Skeletal muscle tissue (tissue), 4 donors: Measurements from ENCODE around the gene DPP7. TPM values are rescaled to one million over a fixed set of nuclear protein-coding genes. Genes with fewer than 3 reads are reported as not detected.

ENCODE experiments used
- H3K27ac ChIP-seq: one replicate; pipeline ENCODE4 v1.7.0; 2013; ENCODE audit warnings: mild to moderate bottlenecking, low read depth, low read length, inconsistent platforms
- H3K27me3 ChIP-seq, 3 donors: one replicate each; pipeline ENCODE4 v1.7.0; 2013; ENCODE audit warnings: low read length in 3 of 3; ENCODE audit not compliant: control insufficient read depth in 3 of 3, insufficient read depth in 3 of 3
- H3K36me3 ChIP-seq, 3 donors: one replicate each; pipeline ENCODE4 v1.7.0; 2013; ENCODE audit warnings: low read length in 3 of 3; ENCODE audit not compliant: control insufficient read depth in 3 of 3, insufficient read depth in 3 of 3
- H3K4me1 ChIP-seq, 3 donors: one replicate each; pipeline ENCODE4 v1.7.0; 2013; ENCODE audit warnings: low read length in 3 of 3, mild to moderate bottlenecking in 3 of 3; ENCODE audit not compliant: control insufficient read depth in 3 of 3, insufficient read depth in 3 of 3
- H3K4me3 ChIP-seq, 3 donors: one replicate each; pipeline ENCODE4 v1.7.0; 2013; ENCODE audit warnings: low read length in 3 of 3
- H3K9ac ChIP-seq, 3 donors: one replicate each; pipeline ENCODE4 v1.7.0; 2013; ENCODE audit warnings: low read length in 3 of 3, mild to moderate bottlenecking in 3 of 3, moderate library complexity in 2 of 3, low read depth in 1 of 3
- H3K9me3 ChIP-seq, 3 donors: one replicate each; pipeline ENCODE4 v1.7.0; 2013; ENCODE audit warnings: low read length in 3 of 3; ENCODE audit not compliant: control insufficient read depth in 3 of 3
- total RNA-seq: library from RNA; depleted of rRNA; stranded (reverse); fragments of >200 nt; gene quantifications from one replicate; pipeline ENCODE4 v1.2.3, GENCODE V29; 2014
- donor health status: Osteomylitis.

DPP7 gene
- total RNA-seq: 19.8 TPM

DNA sequence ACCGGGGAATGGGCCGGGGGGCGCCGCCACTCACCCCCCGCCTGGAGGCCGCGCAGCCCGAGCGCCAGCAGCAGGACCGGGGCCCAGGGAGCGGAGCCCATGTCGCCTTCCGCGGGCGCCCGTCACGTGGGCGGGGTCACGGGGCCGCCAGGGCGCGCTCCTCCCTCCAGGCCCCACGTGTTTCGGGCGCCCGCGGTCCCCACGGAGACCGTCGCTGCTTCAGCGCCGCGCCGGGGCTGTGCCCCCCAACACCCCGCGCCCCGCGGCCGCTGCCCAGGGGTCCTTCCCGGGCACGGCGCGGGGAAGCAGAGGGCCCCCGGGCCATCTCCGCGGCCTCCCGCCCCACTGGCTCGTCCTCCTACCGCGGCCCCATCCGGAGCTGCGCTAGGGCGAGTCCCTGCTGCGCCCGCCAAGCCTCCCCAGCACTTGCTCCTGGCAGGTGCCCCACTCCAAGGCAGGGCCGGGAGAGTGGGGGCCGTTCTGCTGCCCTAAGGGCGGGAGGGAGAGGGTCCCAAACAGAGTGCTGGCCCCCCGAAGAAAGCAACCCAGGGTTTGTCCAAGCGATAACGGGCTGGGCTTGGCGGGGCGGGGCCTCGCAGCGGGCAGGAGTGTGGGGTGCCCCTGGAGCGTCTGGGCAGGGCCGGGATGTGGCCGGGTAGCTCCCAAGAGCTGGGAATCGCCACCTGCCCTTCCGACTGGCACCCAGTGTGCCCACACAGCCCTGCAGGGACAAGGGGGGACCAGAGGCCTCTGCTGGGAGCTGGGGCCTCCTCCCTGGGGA, at the start of gene DPP7:
DPP7 (minus strand) TSS at position 121 of the 781 bp plus-strand sequence; CDS start at position 101, 20 bp downstream.
- H3K4me3 ChIP-seq: peak within 1 kb of the TSS; percentile 30 to 71 (median 68)
- H3K4me1 ChIP-seq: peaks cover 5 to 10% (median 6%) of the 10 kb centered on the region in 3 donors
- H3K36me3 ChIP-seq: peaks cover 6 to 13% (median 8%) of the 10 kb centered on the region in 3 donors
- H3K9ac ChIP-seq: peak within 1 kb of the TSS in 2 of 3 donors; percentile 59 to 69
- H3K9me3 ChIP-seq: no peaks in the 10 kb centered on the region
- no peak within 1 kb of the TSS for H3K27ac ChIP-seq
- no peaks in the 10 kb centered on the region for H3K27me3 ChIP-seq

- H3K9ac ChIP-seq: no peak overlapping the region
- H3K27ac ChIP-seq: no peak overlapping the region
- no peaks in the 10 kb centered on the region for H3K36me3 ChIP-seq
- no peaks in the 10 kb centered on the region for H3K9me3 ChIP-seq
- H3K4me3 ChIP-seq: no peak overlapping the region
- peaks cover 67 to 92% (median 86%) of the 10 kb centered on the region in 3 donors for H3K27me3 ChIP-seq
- H3K4me1 ChIP-seq: peaks cover 5 to 19% (median 13%) of the 10 kb centered on the region in 3 donors
These were observed 49.3 kb upstream of the DPP7 start for GRCh38 chr9:137163805-137164204.

DNA sequence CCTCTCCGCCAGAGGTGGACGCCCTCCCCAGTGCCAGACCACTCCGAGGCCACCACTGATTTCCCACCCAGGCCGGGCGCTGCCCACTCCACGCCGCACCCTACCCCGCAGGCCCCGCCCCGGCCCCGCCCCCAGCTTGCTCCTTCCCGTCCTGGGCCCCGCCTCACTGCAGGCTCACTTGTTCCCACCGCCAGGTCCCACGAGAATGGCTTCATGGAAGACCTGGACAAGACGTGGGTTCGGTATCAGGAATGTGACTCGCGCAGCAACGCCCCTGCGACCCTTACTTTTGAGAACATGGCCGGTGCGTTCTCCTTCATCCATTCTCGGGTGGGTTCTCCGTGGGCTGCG, 48.8 kb upstream of the DPP7 start:
- H3K9ac ChIP-seq: no peak overlapping the region
- peaks cover 3 to 16% (median 9%) of the 10 kb centered on the region in 3 donors for H3K4me1 ChIP-seq
- no peaks in the 10 kb centered on the region for H3K36me3 ChIP-seq
- no peaks in the 10 kb centered on the region for H3K9me3 ChIP-seq
- H3K4me3 ChIP-seq: no peak overlapping the region
- no peak overlapping the region for H3K27ac ChIP-seq
- H3K27me3 ChIP-seq: peaks cover 71 to 92% (median 85%) of the 10 kb centered on the region in 3 donors

DNA sequence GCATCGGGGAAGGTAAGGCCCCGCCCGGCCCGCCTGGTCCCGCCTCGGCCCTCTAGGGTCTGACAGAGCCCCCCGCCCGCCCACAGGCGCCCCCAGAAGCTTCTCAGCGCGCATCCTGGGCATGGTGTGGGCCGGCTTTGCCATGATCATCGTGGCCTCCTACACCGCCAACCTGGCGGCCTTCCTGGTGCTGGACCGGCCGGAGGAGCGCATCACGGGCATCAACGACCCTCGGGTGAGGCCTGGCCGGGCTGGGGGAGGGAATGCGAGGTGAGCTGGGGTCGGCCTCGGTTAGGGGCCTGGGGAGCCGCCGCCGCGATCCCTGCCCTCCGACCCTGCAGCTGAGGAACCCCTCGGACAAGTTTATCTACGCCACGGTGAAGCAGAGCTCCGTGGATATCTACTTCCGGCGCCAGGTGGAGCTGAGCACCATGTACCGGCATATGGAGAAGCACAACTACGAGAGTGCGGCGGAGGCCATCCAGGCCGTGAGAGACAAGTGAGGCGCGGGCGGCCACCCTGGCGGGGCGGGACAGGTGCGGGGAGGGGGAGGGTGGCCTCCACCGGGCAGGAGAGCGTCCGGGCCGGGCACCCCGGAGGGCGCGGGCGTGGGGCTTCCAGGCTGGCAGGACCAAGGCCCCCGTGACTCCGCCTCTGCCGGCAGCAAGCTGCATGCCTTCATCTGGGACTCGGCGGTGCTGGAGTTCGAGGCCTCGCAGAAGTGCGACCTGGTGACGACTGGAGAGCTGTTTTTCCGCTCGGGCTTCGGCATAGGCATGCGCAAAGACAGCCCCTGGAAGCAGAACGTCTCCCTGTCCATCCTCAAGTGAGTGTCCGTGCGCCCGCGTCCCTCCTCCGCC, 48.2 kb upstream of the DPP7 start:
- H3K9me3 ChIP-seq: no peaks in the 10 kb centered on the region
- peaks cover 73 to 93% (median 86%) of the 10 kb centered on the region in 3 donors for H3K27me3 ChIP-seq
- no peak overlapping the region for H3K9ac ChIP-seq
- peaks cover 3 to 11% (median 5%) of the 10 kb centered on the region in 3 donors for H3K4me1 ChIP-seq
- H3K36me3 ChIP-seq: no peaks in the 10 kb centered on the region
- H3K27ac ChIP-seq: no peak overlapping the region
- H3K4me3 ChIP-seq: no peak overlapping the region

DNA sequence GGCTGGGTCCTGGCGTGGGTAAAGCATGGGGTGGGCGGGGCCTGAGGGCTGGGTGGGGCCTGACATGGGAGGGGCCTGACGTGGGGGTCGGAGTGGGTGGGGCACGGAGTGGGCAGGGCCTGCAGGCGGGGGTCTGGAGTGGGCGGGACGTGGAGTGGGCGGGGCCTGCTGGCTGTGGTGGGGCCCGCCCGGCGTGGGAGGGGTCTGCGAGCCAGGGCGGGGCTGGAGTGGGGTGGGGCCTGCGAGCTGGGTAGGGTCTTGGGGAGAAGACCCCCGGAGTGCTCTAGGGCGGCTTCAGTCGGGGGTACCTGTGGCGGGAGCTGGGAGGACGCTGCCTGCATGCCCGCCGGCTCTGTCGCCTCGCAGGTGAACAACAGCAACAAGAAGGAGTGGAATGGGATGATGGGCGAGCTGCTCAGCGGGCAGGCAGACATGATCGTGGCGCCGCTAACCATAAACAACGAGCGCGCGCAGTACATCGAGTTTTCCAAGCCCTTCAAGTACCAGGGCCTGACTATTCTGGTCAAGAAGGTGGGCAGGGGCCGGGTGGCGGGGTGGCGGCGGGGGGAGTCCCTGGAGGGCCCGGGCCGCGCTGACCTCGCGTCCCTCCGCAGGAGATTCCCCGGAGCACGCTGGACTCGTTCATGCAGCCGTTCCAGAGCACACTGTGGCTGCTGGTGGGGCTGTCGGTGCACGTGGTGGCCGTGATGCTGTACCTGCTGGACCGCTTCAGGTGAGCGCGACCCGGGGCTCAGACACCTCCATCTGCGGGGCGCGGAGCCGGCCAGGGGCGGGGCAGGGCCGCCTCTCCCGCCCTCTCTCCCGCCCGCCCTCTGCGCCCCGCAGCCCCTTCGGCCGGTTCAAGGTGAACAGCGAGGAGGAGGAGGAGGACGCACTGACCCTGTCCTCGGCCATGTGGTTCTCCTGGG, 47.3 kb upstream of the DPP7 start:
- Histone ChIP-seq H3K9ac (no peak overlapping the region), H3K27ac (no peak overlapping the region), H3K36me3 (no peaks in the 10 kb centered on the region), H3K9me3 (no peaks in the 10 kb centered on the region), H3K4me1 (peaks cover 3 to 11% (median 5%) of the 10 kb centered on the region in 3 donors), H3K27me3 (peaks cover 78 to 91% (median 86%) of the 10 kb centered on the region in 3 donors), H3K4me3 (no peak overlapping the region)

DNA sequence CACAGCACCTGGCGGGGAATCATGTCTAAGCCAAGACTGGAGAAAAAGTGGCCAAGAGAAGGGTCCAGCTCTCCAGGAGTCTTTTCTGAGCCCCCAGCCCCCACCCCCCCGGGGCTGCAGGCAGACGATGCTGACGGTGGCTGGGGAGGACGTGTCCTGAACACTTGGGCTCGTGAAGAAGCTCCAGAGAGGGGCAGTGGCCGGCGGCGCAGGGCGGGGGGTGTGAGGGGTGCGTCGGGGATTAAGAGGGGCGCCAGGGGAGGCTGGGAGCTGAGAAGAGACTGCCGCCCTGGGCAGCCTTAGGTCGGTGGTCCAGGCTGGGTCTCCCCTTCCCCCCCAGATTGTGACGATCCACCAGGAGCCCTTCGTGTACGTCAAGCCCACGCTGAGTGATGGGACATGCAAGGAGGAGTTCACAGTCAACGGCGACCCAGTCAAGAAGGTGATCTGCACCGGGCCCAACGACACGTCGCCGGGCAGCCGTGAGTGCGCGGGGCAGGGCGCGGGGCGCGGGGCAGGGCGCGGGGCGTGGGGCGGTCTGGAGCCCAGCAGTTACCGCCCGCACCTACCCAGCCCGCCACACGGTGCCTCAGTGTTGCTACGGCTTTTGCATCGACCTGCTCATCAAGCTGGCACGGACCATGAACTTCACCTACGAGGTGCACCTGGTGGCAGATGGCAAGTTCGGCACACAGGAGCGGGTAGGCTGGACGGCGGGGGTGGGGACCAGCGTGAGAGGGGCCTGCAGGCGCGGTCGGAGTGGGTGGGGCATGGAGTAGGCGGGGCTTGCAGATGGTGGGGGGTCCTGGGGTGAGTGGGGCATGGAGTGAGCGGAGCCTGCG, 46.4 kb upstream of the DPP7 start:
- Histone ChIP-seq H3K9me3 (no peaks in the 10 kb centered on the region), H3K4me1 (peaks cover 3 to 15% (median 8%) of the 10 kb centered on the region in 3 donors), H3K4me3 (no peak overlapping the region), H3K27me3 (peaks cover 78 to 91% (median 85%) of the 10 kb centered on the region in 3 donors), H3K9ac (no peak overlapping the region), H3K36me3 (no peaks in the 10 kb centered on the region), H3K27ac (no peak overlapping the region)

DNA sequence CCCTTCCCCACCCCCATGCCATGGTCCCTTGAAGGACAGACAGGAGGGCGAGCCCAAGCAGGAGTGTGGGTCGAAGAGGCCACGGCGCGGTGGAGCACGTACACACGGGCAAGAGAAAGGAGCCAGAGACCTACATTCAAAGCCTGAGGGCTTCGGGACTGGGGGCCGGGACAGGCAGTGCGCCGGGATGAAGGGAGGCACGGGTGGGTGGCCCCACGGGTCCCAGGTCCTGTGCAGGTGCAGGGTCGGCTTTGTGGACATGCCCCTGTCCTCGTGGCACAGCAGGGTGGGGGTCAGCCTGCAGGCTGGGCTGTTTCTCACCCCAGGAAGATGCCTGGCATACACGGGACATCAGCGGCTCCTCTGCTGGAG, 45.5 kb upstream of the DPP7 start:
- H3K27me3 ChIP-seq: peaks cover 78 to 91% (median 85%) of the 10 kb centered on the region in 3 donors
- H3K27ac ChIP-seq: no peak overlapping the region
- H3K9me3 ChIP-seq: no peaks in the 10 kb centered on the region
- peaks cover 3 to 15% (median 8%) of the 10 kb centered on the region in 3 donors for H3K4me1 ChIP-seq
- no peaks in the 10 kb centered on the region for H3K36me3 ChIP-seq
- no peak overlapping the region for H3K4me3 ChIP-seq
- no peak overlapping the region for H3K9ac ChIP-seq

- Histone ChIP-seq H3K9me3 (no peaks in the 10 kb centered on the region), H3K4me1 (peaks cover 3 to 15% (median 8%) of the 10 kb centered on the region in 3 donors), H3K27me3 (peaks cover 72 to 88% (median 80%) of the 10 kb centered on the region in 3 donors), H3K27ac (no peak overlapping the region), H3K9ac (no peak overlapping the region), H3K4me3 (no peak overlapping the region), H3K36me3 (no peaks in the 10 kb centered on the region)
These were observed 44.8 kb upstream of the DPP7 start for GRCh38 chr9:137159105-137160053.
